B cell (primary cell): ENCODE measurements around the gene OR8H2. TPM values are rescaled to one million over a fixed set of nuclear protein-coding genes. Genes with fewer than 3 reads are reported as not detected.

ENCODE experiments used
- ATAC-seq: fragments of 200-7000 bp; cut with Tn5 transposase; one replicate; pipeline ENCODE4 v1.10.0; 2021; ENCODE audit warnings: low read depth, mild to moderate bottlenecking, moderate number of reproducible peaks, moderate library complexity
- CTCF ChIA-PET: fragments of 350-600 bp; sonication (Branson Sonifier 250); formaldehyde crosslinking; loops from one replicate; lab custom pipeline; 2021; ENCODE audit warnings: antibody characterized with exemption, inconsistent platforms; lab: Charles Lee
- POLR2A ChIA-PET: fragments of 350-600 bp; sonication (Branson Sonifier 250); formaldehyde crosslinking; loops from one replicate; lab custom pipeline; 2021; ENCODE audit warnings: antibody characterized with exemption; lab: Charles Lee
- DNase-seq: peaks from one replicate; pipeline ENCODE4 v3.0.0; 2013
- H2AFZ ChIP-seq: 2 replicates; pipeline ENCODE4 v1.6.1; 2012; ENCODE audit warnings: mild to moderate bottlenecking, low read depth, low read length; ENCODE audit not compliant: insufficient read depth, poor library complexity, severe bottlenecking
- H3K27ac ChIP-seq, 2 donors: 1 replicate in 1 of 2; 2 replicates in 1 of 2; pipeline ENCODE4 v1.5.1; 2012 to 2013; ENCODE audit warnings: low read length in 2 of 2, mild to moderate bottlenecking in 2 of 2, moderate library complexity in 1 of 2
- H3K27me3 ChIP-seq, 4 experiments: fragments of 200-600 bp in 1 of 4; sonication (generic) in 1 of 4; replicated peaks in 1 of 4; 1 replicate in 2 of 4; 2 replicates in 2 of 4; pipeline versions ENCODE4 v1.6.1 to v1.7.0; 2013 to 2016; ENCODE audit warnings: low read length in 3 of 4, mild to moderate bottlenecking in 2 of 4, mixed read lengths in 1 of 4, moderate library complexity in 1 of 4; ENCODE audit not compliant: insufficient read depth in 4 of 4, control insufficient read depth in 3 of 4; ENCODE audit errors: control extremely low read depth in 1 of 4
- H3K36me3 ChIP-seq, 2 experiments: replicated peaks in 1 of 2; 1 replicate in 1 of 2; 2 replicates in 1 of 2; pipeline versions ENCODE4 v1.6.1 to v1.7.1; 2013; ENCODE audit warnings: low read length in 1 of 2; ENCODE audit not compliant: insufficient read depth in 2 of 2, control insufficient read depth in 1 of 2; ENCODE audit errors: control extremely low read depth in 1 of 2, extremely low read depth in 1 of 2
- H3K4me1 ChIP-seq, 2 donors: fragments of 200-600 bp in 1 of 2; sonication (generic) in 1 of 2; 1 replicate in 1 of 2; 2 replicates in 1 of 2; pipeline versions ENCODE4 v1.5.1 to v1.6.1; 2013 to 2017; ENCODE audit warnings: low read length in 2 of 2; ENCODE audit not compliant: control insufficient read depth in 2 of 2, insufficient read depth in 2 of 2
- H3K4me2 ChIP-seq: replicated peaks from 2 replicates; pipeline ENCODE3; 2012; ENCODE audit warnings: mild to moderate bottlenecking, low read depth, low read length; ENCODE audit not compliant: poor library complexity, severe bottlenecking
- H3K4me3 ChIP-seq, 5 experiments: fragments of 200-600 bp in 1 of 5; sonication (generic) in 1 of 5; 1 replicate in 3 of 5; 2 replicates in 2 of 5; pipeline versions ENCODE4 v1.5.1 to v1.7.0; 2011 to 2016; ENCODE audit warnings: low read length in 4 of 5, mild to moderate bottlenecking in 4 of 5, low read depth in 2 of 5, control low read depth in 1 of 5, moderate library complexity in 1 of 5; ENCODE audit not compliant: insufficient read depth in 1 of 5; ENCODE audit errors: control extremely low read depth in 1 of 5, extremely low read depth in 1 of 5
- H3K79me2 ChIP-seq: fragments of 200-600 bp; sonication (generic); one replicate; pipeline ENCODE4 v1.6.0; 2016; ENCODE audit warnings: low read length; ENCODE audit not compliant: control insufficient read depth, insufficient read depth
- H3K9ac ChIP-seq: fragments of 200-600 bp; sonication (generic); 2 replicates; pipeline ENCODE4 v1.6.1; 2017; ENCODE audit warnings: mild to moderate bottlenecking, low read length, moderate library complexity
- H3K9me3 ChIP-seq, 3 donors: one replicate each; pipeline versions ENCODE4 v1.6.1 to v1.7.1; 2013; ENCODE audit warnings: low read length in 2 of 3; ENCODE audit not compliant: control insufficient read depth in 2 of 3, insufficient read depth in 1 of 3; ENCODE audit errors: control extremely low read depth in 1 of 3
- H4K20me1 ChIP-seq: 2 replicates; pipeline ENCODE4 v1.6.0; 2012; ENCODE audit warnings: mild to moderate bottlenecking, low read length; ENCODE audit not compliant: insufficient read depth, control insufficient read depth, poor library complexity, severe bottlenecking
- H3K27ac Mint-ChIP-seq: one replicate; pipeline ENCODE4 v1.8.0; 2021; ENCODE audit warnings: mixed read lengths
- H3K27me3 Mint-ChIP-seq: one replicate; pipeline ENCODE4 v1.8.0; 2021; ENCODE audit warnings: mixed read lengths
- H3K4me1 Mint-ChIP-seq: one replicate; pipeline ENCODE4 v1.8.0; 2021; ENCODE audit warnings: mixed read lengths
- H3K4me3 Mint-ChIP-seq: one replicate; pipeline ENCODE4 v1.8.0; 2021; ENCODE audit warnings: mixed read lengths
- H3K9me3 Mint-ChIP-seq: one replicate; pipeline ENCODE4 v1.8.0; 2022; ENCODE audit warnings: mixed read lengths; ENCODE audit not compliant: insufficient read depth
- CTCF ChIP-seq: fragments of 200-600 bp; IDR thresholded peaks from one replicate; pipeline ENCODE4 v1.8.0; 2022; ENCODE audit warnings: antibody characterized with exemption, mild to moderate bottlenecking
- EZH2 ChIP-seq: IDR thresholded peaks from 2 replicates; pipeline ENCODE4 v1.6.1; 2012; ENCODE audit warnings: borderline replicate concordance, low read depth, mild to moderate bottlenecking, moderate library complexity, low read length; ENCODE audit not compliant: insufficient read depth, poor library complexity, severe bottlenecking
- WGBS: methylation state at CpG from one replicate; pipeline ENCODE4 v1.1.5; 2013; ENCODE audit warnings: missing lambda C conversion rate; ENCODE audit not compliant: insufficient coverage; 5-methylcytosine and 5-hydroxymethylcytosine counted together
- intact Hi-C: fragments of 100-400 bp; cut with micrococcal nuclease; formaldehyde crosslinking; loops from one replicate; pipeline ENCODE4 v1.10.0; 2022
- polyA plus RNA-seq: library from polyadenylated mRNA; depleted of rRNA; stranded (reverse); fragments of >200 nt; gene quantifications from 2 replicates; pipeline ENCODE4 v1.2.3, GENCODE V29; 2012
- total RNA-seq, 2 donors: library from RNA; stranded (reverse); fragments of 120-200 nt in 1 of 2; gene quantifications; 1 replicate in 1 of 2; 2 replicates in 1 of 2; pipeline versions ENCODE4 v1.2.3 to v1.2.4, GENCODE V29; 2013 to 2022

OR8H2 gene
- total and polyA plus RNA-seq, 2 donors (not counting 1 experiment from before 2014, with no cell fraction given) = not detected

GRCh38 chr11:56089697-56090096 is 13.8 kb upstream of the OR8H2 start:
- Mint-ChIP-seq H3K4me1 (no peaks in the 10 kb centered on the region), H3K9me3 (peaks cover 8% of the 10 kb centered on the region), H3K27ac (no peak overlapping the region), H3K27me3 (no peaks in the 10 kb centered on the region), H3K4me3 (no peak overlapping the region)
- Histone ChIP-seq H3K4me1 (no peaks in the 10 kb centered on the region), H4K20me1 (no peaks in the 10 kb centered on the region), H3K27me3 (no peaks in the 10 kb centered on the region), H2AFZ (no peak overlapping the region), H3K4me2 (no peak overlapping the region), H3K9me3 (peaks cover 0 to 1% (median 0%) of the 10 kb centered on the region in 3 donors), H3K4me3 (no peak overlapping the region), H3K79me2 (no peaks in the 10 kb centered on the region), H3K36me3 (no peaks in the 10 kb centered on the region), H3K9ac (no peak overlapping the region), H3K27ac (no peak overlapping the region)
- ATAC-seq (no peak), DNase-seq (no peak)
- POLR2A ChIA-PET = no interaction called here
- CTCF ChIA-PET = no interaction called here
- intact Hi-C loops = no loop called here
- no peak for TF ChIP-seq EZH2
- TF ChIP-seq CTCF = no peak
- no CpG with 5 or more reads among the region's 3 CpGs for WGBS

GRCh38 chr11:56093008-56093407 is 10.5 kb upstream of the OR8H2 start, which contains the start of gene OR8I2:
Gene OR8I2 (plus strand): TSS chr11:56093308. CDS start chr11:56093308, 0 bp downstream.
- TF ChIP-seq EZH2 (no peak), CTCF (no peak)
- Histone ChIP-seq H3K4me3 (no peak within 1 kb of the TSS), H3K36me3 (no peaks in the 10 kb centered on the region), H2AFZ (no peak within 1 kb of the TSS), H3K4me2 (no peak within 1 kb of the TSS), H3K4me1 (no peaks in the 10 kb centered on the region), H3K27ac (no peak within 1 kb of the TSS), H3K79me2 (no peaks in the 10 kb centered on the region), H3K9ac (no peak within 1 kb of the TSS), H3K27me3 (no peaks in the 10 kb centered on the region), H3K9me3 (peaks cover 0 to 1% (median 0%) of the 10 kb centered on the region in 3 donors), H4K20me1 (no peaks in the 10 kb centered on the region)
- POLR2A ChIA-PET = no interaction called here
- no peaks in the 10 kb centered on the region for H3K4me1 Mint-ChIP-seq
- H3K27me3 Mint-ChIP-seq = no peaks in the 10 kb centered on the region
- no peak within 1 kb of the TSS for H3K4me3 Mint-ChIP-seq
- H3K9me3 Mint-ChIP-seq = peaks cover 8% of the 10 kb centered on the region
- ATAC-seq (no peak), DNase-seq (no peak)
- CTCF ChIA-PET = no interaction called here
- no peak within 1 kb of the TSS for H3K27ac Mint-ChIP-seq
- WGBS = 100% methylated on average over 1 of the region's 3 CpGs
- intact Hi-C loops = no loop called here
